ENCODE data around the gene TCF4.
"Not testable (repeated sequence)": the region's sequence is repeated elsewhere in the genome, so short reads cannot be mapped to it uniquely, and the experiment has no call there.

The TCF4 gene

DNA sequence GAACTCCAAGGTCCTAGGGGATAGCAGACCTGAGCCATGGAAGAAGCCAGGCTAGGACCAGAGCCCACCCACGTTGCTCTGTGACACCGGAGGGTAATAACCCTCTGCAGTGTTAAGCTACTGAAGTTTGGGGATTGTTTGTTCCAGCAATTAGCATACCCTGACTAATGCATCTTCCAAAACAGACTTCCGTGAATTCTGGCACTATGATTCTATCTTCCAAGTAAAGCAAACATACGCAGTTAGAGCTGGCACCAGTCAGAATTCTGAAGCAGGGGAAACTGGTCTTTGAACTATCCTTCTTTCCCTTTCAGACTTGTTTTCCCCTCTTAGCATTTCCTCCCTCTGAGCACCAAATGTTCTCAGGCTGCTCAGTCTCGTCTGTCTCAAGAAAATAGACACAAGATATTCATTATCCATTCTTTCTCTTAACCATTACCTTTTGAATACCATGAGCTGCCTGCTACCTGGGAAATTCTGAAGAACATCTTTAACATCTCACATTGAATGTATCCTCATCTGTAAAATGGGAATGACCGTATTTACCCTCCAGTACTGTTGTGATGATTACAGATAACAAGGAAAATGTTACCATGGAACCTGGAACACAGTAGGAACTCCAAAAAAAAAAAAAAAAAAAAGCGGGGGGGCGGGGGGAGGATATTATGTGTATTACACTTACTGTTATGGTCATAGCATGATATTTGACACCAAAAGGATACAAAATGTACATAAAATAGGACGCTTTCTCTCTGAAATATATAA, 108.2 kb downstream of the TCF4 start:
- Mint-ChIP-seq H3K9me3 (no peaks in the 10 kb centered on the region), H3K27me3 (no peaks in the 10 kb centered on the region), H3K4me1 (ENCODE audit: low read depth) (peaks cover 28% of the 10 kb centered on the region), H3K27ac (no peak overlapping the region), H3K36me3 (ENCODE audit: low read depth) (no peaks in the 10 kb centered on the region), H3K4me3 (no peak overlapping the region)
- intact Hi-C loops (cut with micrococcal nuclease), result loop anchor here (5.0 kb wide), 1 partner anchor 32 kb away; no protein-coding TSS in a partner anchor

DNA sequence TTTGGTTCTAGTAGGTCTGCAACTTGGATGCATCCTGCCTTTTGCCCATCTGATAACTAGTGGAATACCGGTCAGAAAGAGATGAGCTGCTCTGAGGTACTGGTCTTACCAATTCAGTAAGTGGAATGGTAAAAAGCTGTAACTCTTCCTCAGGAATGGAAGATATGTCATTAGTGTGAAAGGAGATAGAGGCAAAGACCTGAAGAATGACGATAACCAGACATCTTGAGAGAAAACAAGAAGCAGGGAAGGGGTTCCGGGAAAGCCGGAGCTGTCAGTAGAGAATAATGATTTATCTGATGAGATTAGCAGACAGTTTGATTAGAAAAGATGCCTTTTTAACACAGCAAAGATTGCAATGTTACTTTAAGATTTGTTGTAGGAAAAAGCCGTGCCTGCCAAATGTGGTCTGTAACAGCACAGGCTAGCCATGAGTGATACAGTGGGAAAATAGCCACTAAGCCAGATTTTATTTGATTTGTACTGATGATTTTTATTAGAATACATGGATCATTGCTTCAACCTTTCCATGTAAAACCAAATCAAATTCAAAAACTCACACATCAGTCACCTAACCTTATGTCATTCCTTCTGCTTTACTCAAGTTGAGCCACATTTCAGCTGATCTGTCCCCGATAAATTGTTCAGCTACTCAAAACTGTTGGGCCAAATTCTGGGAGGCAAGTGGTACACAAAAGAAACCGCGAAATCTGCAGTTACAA, 110.0 kb downstream of the TCF4 start:
- Mint-ChIP-seq H3K27ac (peak overlapping the region; percentile 70), H3K4me1 (ENCODE audit: low read depth) (peaks cover 32% of the 10 kb centered on the region), H3K36me3 (ENCODE audit: low read depth) (no peaks in the 10 kb centered on the region), H3K27me3 (no peaks in the 10 kb centered on the region), H3K4me3 (peak overlapping the region; percentile 75), H3K9me3 (no peaks in the 10 kb centered on the region)
- intact Hi-C loops (cut with micrococcal nuclease), result loop anchor here (1.0 to 5.0 kb wide), 2 partner anchors 13 to 34 kb away; no protein-coding TSS in a partner anchor

DNA sequence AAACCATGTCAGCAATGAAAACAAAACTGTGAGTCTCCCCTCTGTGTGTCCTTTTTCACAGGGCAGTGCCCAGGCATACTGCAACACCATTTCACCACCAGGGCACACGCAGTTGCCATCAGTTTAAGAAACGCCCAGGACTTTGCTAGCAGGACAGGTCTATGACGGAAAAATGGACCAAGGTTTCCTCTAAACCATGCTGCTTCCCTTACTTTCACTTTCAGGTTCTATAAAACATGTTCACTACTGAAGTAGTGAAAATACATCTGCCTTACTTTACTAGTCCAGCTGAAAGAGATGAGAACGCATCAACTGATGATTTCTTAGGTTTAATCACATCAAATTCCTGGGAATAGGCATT, 110.5 kb downstream of the TCF4 start:
- H3K36me3 Mint-ChIP-seq (ENCODE audit: low read depth), result no peaks in the 10 kb centered on the region
- peaks cover 32% of the 10 kb centered on the region for H3K4me1 Mint-ChIP-seq (ENCODE audit: low read depth)
- H3K9me3 Mint-ChIP-seq, result no peaks in the 10 kb centered on the region
- H3K4me3 Mint-ChIP-seq, result peak overlapping the region; percentile 75
- intact Hi-C loops (cut with micrococcal nuclease), result loop anchor here (1.0 to 5.0 kb wide), 2 partner anchors 12 to 35 kb away; no protein-coding TSS in a partner anchor
- H3K27me3 Mint-ChIP-seq, result no peaks in the 10 kb centered on the region
- peak overlapping the region; percentile 70 for H3K27ac Mint-ChIP-seq

DNA sequence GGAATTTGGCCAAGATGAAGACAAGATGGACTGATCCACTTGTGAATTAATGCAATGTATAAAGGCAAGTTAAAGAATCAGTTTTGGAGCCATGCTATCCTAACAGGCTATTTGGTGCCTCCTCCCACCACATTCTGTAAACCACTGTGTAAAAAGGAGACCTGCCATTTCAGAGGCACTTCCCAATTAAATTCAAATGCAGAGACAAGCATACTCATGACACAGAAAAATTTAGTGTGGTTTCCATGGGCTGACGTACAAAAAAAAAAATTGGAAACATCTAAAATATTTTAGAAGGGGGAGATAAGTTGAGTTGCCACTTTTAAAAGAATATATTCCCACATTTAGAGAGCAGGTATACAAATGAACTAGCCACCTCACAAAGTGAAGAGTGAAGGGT, 112.1 kb downstream of the TCF4 start:
- Mint-ChIP-seq H3K27me3 (no peaks in the 10 kb centered on the region), H3K27ac (peak overlapping the region; percentile 17), H3K9me3 (no peaks in the 10 kb centered on the region), H3K4me3 (no peak overlapping the region), H3K36me3 (ENCODE audit: low read depth) (no peaks in the 10 kb centered on the region), H3K4me1 (ENCODE audit: low read depth) (peaks cover 32% of the 10 kb centered on the region)
- intact Hi-C loops (cut with micrococcal nuclease), result loop anchor here (5.0 kb wide), 1 partner anchor 36 kb away; no protein-coding TSS in a partner anchor

DNA sequence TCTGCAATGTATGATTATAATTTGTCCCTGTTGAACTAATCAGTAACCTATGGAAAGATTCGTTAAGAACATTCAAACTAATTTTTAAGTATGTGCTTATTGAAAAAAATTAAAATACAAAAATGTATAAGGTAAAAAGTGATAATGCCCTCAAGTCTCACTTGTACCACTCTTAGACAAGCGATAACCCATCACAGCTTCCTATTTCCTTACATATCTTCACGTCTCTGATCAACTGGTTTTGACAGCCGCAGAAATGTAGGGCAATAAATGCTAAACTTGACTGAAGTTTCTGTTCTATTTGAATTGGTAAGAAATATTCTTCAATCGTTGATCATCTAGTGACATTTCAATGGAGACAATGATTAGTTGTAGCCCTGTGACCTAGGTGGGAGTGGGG, 112.5 kb downstream of the TCF4 start:
- H3K27me3 Mint-ChIP-seq, result no peaks in the 10 kb centered on the region
- H3K9me3 Mint-ChIP-seq, result no peaks in the 10 kb centered on the region
- no peak overlapping the region for H3K4me3 Mint-ChIP-seq
- H3K27ac Mint-ChIP-seq, result no peak overlapping the region
- intact Hi-C loops (cut with micrococcal nuclease), result loop anchor here (5.0 kb wide), 1 partner anchor 37 kb away; no protein-coding TSS in a partner anchor
- peaks cover 32% of the 10 kb centered on the region for H3K4me1 Mint-ChIP-seq (ENCODE audit: low read depth)
- H3K36me3 Mint-ChIP-seq (ENCODE audit: low read depth), result no peaks in the 10 kb centered on the region

DNA sequence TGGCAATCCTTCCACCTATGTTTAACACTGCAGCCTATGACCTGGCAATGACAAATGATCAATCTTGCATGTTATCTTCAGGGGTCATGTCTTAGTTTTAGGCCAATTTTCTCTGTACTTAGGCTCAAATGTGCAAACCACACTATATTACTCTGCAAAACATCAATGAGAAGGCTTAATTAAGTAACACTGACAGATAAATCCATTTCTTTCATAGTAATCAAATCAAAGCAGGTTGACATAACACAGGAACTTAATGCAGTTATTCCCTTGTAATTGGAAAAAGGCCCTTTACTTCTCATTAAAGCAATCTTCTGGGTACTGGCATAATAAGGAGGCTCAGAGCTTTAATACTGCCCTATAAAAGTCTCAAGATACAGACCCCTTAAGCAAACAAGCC, 114.4 kb downstream of the TCF4 start:
- H3K27me3 Mint-ChIP-seq, result no peaks in the 10 kb centered on the region
- no peaks in the 10 kb centered on the region for H3K9me3 Mint-ChIP-seq
- no peak overlapping the region for H3K27ac Mint-ChIP-seq

DNA sequence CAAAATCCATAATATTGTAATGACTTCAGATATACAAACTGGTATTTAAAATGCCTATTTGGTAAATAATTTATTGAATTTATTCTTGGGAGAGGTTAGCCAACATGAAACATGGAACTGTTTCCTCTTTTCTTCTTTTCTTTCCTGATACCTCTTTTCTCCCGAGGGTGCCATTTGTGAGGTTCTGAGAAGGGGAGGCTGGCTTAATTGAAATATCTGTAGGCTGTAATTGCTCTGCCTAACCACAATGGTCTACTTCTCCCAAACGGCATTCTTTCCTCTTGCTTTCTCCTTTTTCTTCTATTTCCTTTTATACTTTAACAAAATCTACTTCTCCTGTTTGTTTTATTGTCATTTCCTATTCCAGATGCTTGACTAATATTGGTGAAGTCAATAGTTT, 114.9 kb downstream of the TCF4 start:
- H3K27ac Mint-ChIP-seq, result no peak overlapping the region
- no peak overlapping the region for H3K4me3 Mint-ChIP-seq
- H3K4me1 Mint-ChIP-seq (ENCODE audit: low read depth), result peaks cover 23% of the 10 kb centered on the region
- intact Hi-C loops (cut with micrococcal nuclease), result no loop called here
- H3K36me3 Mint-ChIP-seq (ENCODE audit: low read depth), result no peaks in the 10 kb centered on the region
- H3K27me3 Mint-ChIP-seq, result no peaks in the 10 kb centered on the region
- no peaks in the 10 kb centered on the region for H3K9me3 Mint-ChIP-seq

More for the DNA sequence above, 114.4 kb downstream of the TCF4 start:
- intact Hi-C loops (cut with micrococcal nuclease), result no loop called here
- Mint-ChIP-seq H3K36me3 (ENCODE audit: low read depth) (no peaks in the 10 kb centered on the region), H3K4me1 (ENCODE audit: low read depth) (peaks cover 28% of the 10 kb centered on the region), H3K4me3 (no peak overlapping the region)

DNA sequence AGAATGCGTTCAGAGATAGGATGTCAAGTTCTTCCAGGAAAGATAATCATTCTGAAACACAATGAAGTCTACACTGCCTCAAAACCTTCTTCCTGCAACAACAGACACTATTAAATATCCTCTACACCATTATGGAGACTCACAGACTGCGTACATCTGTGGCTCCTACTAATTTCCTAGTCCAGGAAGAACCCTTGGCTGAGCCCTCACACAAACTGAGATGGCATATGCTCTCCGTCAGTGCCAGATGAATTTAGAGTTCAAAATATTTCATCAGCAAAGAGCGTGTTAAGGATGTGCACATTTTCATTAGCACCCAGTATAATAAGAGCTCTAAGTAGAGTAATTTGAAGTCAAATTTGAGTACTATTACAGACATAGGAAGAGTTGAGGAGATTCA, 117.2 kb downstream of the TCF4 start:
- H3K4me1 Mint-ChIP-seq (ENCODE audit: low read depth), result peaks cover 16% of the 10 kb centered on the region
- H3K27ac Mint-ChIP-seq, result no peak overlapping the region
- no peaks in the 10 kb centered on the region for H3K9me3 Mint-ChIP-seq
- H3K4me3 Mint-ChIP-seq, result no peak overlapping the region
- intact Hi-C loops (cut with micrococcal nuclease), result no loop called here
- H3K27me3 Mint-ChIP-seq, result no peaks in the 10 kb centered on the region
- no peaks in the 10 kb centered on the region for H3K36me3 Mint-ChIP-seq (ENCODE audit: low read depth)

DNA sequence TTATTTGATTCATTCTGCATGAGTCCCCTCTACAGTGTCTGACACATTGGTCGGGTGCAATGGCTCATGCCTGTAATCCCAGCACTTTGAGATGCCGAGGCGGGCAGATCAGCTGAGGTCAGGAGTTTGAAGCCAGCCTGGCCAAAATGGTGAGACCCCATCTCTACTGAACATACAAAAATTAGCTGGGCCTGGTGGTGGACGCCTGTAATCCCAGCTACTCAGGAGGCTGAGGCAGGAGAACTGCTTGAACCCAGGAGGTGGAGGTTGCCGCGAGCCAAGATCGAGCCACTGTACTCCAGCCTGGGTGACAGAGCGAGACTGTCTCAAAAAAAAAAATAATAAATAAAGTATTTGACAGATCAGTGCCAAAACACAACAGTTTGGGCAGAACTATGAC, 118.9 kb downstream of the TCF4 start:
- H3K36me3 Mint-ChIP-seq (ENCODE audit: low read depth); H3K27ac Mint-ChIP-seq; H3K9me3 Mint-ChIP-seq; H3K27me3 Mint-ChIP-seq; H3K4me3 Mint-ChIP-seq: not testable (repeated sequence)
- intact Hi-C loops (cut with micrococcal nuclease), result loop anchor here (10.0 kb wide), 1 partner anchor 116 kb away; the partner anchor contains the start of gene TCF4
- H3K4me1 Mint-ChIP-seq (ENCODE audit: low read depth), result peaks cover 21% of the 10 kb centered on the region

DNA sequence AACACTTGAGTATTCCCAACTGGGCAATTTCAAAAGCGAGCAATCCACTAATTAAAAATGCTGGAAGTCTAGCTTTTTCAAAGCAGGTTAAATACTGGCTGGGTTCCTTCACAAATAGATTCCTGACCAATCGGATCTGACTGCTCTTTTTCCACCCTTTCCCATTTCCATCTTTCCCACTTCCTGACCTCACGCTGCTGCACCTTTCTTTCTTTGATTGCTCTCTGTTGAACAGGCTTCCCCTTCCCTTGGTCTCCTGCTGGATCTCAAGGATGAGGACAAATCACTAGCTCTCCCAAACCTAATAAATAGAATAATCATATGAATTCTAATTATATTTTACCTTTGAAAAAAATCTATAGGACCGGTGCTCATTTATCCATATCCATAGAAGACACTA, 121.2 kb downstream of the TCF4 start:
- no peak overlapping the region for H3K4me3 Mint-ChIP-seq
- H3K27me3 Mint-ChIP-seq, result no peaks in the 10 kb centered on the region
- intact Hi-C loops (cut with micrococcal nuclease), result loop anchor here (10.0 kb wide), 1 partner anchor 118 kb away; the partner anchor contains the start of gene TCF4
- peaks cover 22% of the 10 kb centered on the region for H3K4me1 Mint-ChIP-seq (ENCODE audit: low read depth)
- no peaks in the 10 kb centered on the region for H3K9me3 Mint-ChIP-seq
- no peak overlapping the region for H3K27ac Mint-ChIP-seq
- no peaks in the 10 kb centered on the region for H3K36me3 Mint-ChIP-seq (ENCODE audit: low read depth)

DNA sequence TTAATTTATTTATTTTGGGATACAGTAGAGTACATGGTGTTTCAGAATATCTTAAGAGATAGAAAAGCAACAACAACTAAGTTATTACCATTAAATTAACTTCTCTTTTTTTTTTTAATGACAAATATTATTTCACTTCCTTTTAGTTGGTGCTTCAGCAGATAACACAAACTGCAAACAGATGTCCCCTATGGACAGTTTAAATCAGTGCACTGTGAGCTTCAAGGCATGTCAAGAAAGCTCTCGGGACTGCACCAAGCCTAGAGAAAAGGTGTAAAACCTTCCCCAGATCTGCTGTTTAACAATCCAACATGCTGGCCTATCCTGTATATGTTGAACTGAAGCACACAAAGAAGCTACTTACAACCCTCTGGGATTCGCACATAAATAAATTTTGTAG, 122.7 kb downstream of the TCF4 start:
- Mint-ChIP-seq H3K4me1 (ENCODE audit: low read depth) (peaks cover 22% of the 10 kb centered on the region), H3K9me3 (no peaks in the 10 kb centered on the region), H3K27me3 (no peaks in the 10 kb centered on the region), H3K27ac (peak overlapping the region; percentile 48), H3K4me3 (no peak overlapping the region), H3K36me3 (ENCODE audit: low read depth) (no peaks in the 10 kb centered on the region)
- intact Hi-C loops (cut with micrococcal nuclease), result loop anchor here (1.0 to 10.0 kb wide), 2 partner anchors 12 to 119 kb away; partner anchors contain the start of gene TCF4

DNA sequence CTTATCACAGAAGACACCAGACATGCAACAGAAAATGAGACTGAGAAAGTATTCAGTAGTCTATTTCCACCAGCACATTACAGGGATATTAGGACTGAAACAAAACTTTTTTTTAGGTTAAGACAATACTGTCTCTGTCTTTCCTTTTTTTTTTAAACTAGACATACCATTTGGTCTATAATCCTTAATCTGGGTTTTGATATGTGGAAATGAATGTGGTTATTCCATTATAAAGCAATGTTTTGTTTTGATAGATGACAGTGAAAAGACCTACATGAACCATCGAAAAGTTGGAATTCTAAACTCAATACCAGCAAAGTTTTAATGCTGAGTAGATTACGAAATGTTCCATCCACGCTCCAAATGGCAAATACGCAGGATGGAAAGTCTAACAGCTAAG, 123.4 kb downstream of the TCF4 start:
- intact Hi-C loops (cut with micrococcal nuclease), result loop anchor here (10.0 kb wide), 1 partner anchor 120 kb away; the partner anchor contains the start of gene TCF4
- no peaks in the 10 kb centered on the region for H3K36me3 Mint-ChIP-seq (ENCODE audit: low read depth)
- H3K9me3 Mint-ChIP-seq, result no peaks in the 10 kb centered on the region
- H3K27ac Mint-ChIP-seq, result peak overlapping the region; percentile 48
- H3K4me1 Mint-ChIP-seq (ENCODE audit: low read depth), result peaks cover 22% of the 10 kb centered on the region
- no peaks in the 10 kb centered on the region for H3K27me3 Mint-ChIP-seq
- H3K4me3 Mint-ChIP-seq, result no peak overlapping the region

DNA sequence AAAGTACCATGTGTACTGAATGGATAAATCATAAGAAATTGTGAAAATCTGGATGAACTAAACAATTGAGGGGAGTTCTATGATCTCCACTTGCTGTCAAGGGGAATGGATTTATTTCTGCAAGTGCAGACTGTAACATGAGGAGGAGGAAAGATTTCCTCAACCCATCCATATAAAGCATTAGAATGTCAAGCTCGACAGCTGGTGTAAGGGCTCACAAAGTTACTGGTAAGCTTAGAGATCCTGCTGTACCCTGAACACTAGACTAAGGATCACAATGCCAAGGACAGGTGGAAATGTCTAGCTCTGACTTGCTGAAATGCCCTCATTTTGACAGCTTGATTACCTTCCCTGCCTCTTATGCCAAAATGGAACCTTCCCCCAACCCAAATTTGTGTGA, 125.3 kb downstream of the TCF4 start:
- H3K36me3 Mint-ChIP-seq (ENCODE audit: low read depth), result no peaks in the 10 kb centered on the region
- peaks cover 22% of the 10 kb centered on the region for H3K4me1 Mint-ChIP-seq (ENCODE audit: low read depth)
- intact Hi-C loops (cut with micrococcal nuclease), result loop anchor here (10.0 kb wide), 1 partner anchor 122 kb away; the partner anchor contains the start of gene TCF4
- no peak overlapping the region for H3K4me3 Mint-ChIP-seq
- H3K27ac Mint-ChIP-seq, result no peak overlapping the region
- H3K27me3 Mint-ChIP-seq, result no peaks in the 10 kb centered on the region
- H3K9me3 Mint-ChIP-seq, result no peaks in the 10 kb centered on the region

DNA sequence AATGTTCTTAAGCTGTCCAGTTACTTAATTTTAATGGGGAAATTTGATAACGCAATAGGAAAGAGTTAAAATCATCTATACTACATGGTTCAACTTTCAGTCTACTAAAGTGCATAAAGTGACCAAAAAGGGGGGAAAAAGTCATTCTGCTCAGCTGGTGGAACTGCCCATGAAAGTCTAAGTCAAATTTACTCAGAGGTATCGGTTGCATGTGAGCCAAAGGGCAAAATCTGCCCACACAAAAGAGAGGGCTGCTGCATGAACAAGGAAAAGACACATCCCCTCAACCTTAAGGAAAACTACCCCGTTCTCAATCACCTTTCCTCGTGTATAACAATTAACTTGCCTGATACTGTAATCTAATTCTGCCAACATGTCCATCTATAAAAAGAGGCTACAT, 126.1 kb downstream of the TCF4 start:
- Mint-ChIP-seq H3K4me1 (ENCODE audit: low read depth) (peaks cover 16% of the 10 kb centered on the region), H3K27me3 (no peaks in the 10 kb centered on the region), H3K4me3 (no peak overlapping the region), H3K27ac (no peak overlapping the region), H3K9me3 (no peaks in the 10 kb centered on the region), H3K36me3 (ENCODE audit: low read depth) (no peaks in the 10 kb centered on the region)
- intact Hi-C loops (cut with micrococcal nuclease), result loop anchor here (10.0 kb wide), 1 partner anchor 123 kb away; the partner anchor contains the start of gene TCF4

Measured in dendritic cell treated with granulocyte-macrophage colony-stimulating factor and Interleukin-4, amounts not matched to agents 40 ng/mL and 50 ng/mL, for 4 days (primary cell).